GM18502 (cell line): ENCODE data around the gene NLRP5.
"Not testable (repeated sequence)": the region's sequence is repeated elsewhere in the genome, so short reads cannot be mapped to it uniquely, and the experiment has no call there.

ENCODE experiments used
- ATAC-seq: cut with Tn5 transposase; IDR thresholded peaks from one replicate; pipeline ENCODE4 v1.9.1; 2021; ENCODE audit warnings: mild to moderate bottlenecking; ENCODE audit not compliant: unreplicated experiment, poor library complexity

NLRP5 gene

DNA sequence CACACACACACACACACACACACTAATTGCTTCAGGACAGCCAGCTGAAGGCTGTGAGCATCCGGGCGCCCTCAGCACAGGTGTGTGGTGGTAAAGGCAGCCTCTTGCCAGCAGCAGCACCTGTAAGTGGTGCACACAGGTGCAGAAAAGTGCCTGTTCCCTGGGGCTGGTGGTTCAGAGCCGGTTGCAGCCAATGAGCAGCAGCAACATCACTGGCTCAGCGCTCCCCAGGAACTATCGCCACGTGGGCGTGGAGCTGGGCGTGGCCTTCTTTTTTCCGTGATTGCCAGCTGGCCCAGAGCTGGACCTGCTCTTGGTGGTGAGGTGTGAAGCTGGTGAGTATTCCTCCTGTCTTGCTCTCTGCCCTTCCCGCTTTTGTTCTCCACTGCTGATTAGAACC lies at the start of gene NLRP5:
NLRP5 (plus strand) TSS at position 289 of the 400 bp plus-strand sequence.
- ATAC-seq, result no peak

- no peak for ATAC-seq
These were observed 47.4 kb upstream of the NLRP5 start for GRCh38 chr19:55939206-55939605.

DNA sequence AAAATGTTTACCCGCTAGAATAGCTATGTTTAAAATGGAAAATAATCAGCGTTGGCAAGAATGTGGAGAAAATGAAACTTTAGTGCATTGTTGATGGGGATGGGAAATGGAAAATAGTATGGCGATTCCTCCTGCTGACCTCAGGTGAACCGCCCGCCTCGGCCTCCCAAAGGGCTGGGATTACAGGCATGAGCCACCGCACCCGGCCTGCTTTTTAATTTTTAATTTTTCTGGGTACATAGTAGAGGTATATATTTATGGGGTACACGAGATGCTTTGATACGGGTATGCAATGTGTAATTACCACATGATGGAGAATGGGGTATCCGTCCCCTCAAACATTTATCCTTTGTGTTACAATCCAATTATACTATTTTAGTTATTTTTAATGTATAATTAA lies 46.3 kb upstream of the NLRP5 start:
- ATAC-seq, result no peak

GRCh38 chr19:55947532-55947931 lies 39.0 kb upstream of the NLRP5 start, which contains the start of gene NLRP8:
Gene NLRP8 (plus strand): TSS chr19:55947832.
- no peak for ATAC-seq

DNA sequence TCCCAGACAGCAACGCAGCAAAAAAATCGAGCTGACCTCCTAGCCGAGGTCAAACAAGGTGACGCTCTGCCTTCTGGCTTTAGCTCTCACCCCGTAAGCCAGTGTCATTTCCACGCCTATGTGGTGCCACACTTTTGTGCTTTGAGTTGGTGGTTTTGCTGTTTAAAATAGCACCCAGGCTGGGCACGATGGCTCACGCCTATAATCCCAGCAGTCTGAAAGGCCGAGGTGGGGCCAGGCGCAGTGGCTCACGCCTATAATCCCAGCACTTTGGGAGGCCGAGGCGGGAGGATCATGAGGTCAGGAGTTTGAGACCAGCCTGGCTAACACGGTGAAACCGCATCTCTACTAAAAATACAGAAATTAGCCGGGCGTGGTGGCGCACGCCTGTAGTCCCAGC lies 36.0 kb upstream of the NLRP5 start:
- ATAC-seq, result not testable (repeated sequence)

GRCh38 chr19:55956431-55956830 lies 30.1 kb upstream of the NLRP5 start:
- ATAC-seq, result no peak

DNA sequence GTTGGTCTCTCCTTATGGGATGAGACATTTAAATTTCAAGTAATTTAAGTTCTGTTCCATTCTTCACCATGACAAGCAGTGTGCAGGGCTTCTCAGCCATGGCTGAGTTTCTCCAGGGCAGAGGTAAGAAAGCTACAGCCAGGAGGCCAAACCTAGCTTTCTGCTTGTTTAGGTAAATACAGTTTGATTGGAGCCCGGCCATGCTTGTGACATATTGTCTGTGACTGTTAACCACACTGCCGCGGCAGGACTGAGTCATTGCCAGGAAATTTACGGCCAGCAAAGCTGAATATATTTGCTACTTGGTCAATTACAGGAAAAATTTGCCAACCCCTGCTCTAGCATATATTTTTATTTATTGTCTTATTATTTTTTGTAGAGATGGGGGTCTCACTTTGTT lies 28.2 kb upstream of the NLRP5 start:
- no peak for ATAC-seq

DNA sequence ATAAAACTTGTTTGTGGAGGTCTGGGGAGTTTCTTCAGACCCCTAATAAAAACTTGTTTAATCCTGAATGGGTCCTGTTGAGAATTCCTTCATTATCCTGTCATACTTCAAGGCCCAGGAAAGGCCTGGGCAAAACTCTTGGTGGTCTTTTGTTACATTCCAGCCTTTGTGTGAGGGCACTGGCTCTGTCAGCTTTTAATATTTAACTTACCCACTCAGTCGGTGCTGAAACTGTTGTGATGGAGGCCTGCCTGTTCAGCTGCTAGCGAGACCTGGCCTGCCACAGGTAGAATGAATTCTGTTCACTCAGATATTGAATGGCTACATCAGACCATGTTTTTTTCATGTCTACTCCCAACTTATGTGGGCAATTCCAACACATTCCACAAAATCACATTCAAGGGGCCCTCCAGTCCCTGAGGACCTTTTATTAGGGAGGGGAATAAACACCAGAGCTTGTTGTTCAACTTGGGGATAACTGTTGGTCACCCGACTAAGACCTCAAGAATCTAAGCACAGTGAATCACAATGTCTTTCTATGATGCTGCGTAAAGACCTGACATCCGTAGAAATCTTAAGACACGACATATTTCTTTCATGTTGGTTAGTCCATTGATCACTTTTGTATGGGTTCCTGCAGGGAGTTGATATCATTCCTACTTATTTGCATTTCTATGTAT lies 26.4 kb upstream of the NLRP5 start:
- ATAC-seq, result no peak

DNA sequence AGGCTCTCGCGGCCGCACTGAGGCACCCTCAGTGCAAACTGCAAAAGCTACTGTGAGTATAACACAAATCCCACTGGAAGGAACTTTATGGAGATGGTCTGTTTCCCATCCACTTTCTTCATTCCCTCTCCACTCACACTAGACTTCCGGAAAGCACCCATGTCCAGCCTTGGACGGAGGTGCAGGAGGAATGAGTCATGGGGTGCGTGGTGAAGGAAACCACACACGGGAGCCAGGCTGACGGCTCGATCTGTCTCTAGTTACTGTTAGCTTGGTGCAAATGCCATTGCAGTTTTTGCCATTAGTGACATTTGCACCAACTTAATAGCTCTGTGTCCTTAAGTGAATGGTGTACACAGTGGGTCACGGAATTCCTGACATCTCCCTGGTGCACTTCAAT lies 24.4 kb upstream of the NLRP5 start:
- ATAC-seq, result no peak

GRCh38 chr19:55973982-55974381 lies 12.6 kb upstream of the NLRP5 start:
- no peak for ATAC-seq

DNA sequence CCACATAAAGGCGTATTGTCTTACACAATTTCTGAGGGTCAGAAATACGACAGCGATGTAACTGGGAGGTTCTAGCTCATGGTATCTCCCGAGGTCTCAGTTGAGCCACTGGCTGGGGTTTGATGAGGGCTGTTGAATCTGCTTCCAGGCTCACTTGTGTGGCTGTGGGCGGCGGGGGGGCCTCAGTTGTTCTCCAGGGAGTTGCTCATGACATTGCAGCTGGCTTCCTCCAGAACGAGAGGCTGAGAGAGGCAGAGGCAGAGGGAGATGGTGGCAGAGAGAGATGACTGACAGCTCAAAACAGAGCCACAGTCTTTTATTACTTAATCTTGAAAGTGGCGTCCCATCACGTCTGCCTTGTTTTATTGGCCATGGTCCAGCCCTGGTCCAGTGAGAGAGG lies 6.2 kb upstream of the NLRP5 start:
- ATAC-seq, result no peak

DNA sequence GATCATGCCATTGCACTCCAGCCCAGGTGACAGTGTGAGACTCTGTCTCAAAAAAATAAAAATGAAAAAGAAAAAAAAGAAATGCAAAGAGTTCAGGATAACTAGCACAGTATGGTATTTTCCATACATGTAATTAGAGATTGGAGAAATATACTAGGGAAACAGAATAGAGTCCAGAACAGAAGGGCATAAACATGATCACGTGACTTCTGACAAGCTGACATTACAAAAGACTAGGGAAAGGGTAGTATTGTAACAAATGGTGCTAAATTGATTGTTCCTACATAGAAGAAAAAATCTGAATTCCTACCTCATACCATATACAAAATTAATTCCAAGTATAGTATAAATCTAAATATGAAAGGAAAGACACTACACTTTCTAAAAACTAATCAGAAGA lies 1.3 kb upstream of the NLRP5 start:
- no peak for ATAC-seq

GRCh38 chr19:55990831-55991230 lies 4.3 kb downstream of the NLRP5 start:
- no peak for ATAC-seq

GRCh38 chr19:55993492-55993891 lies 6.9 kb downstream of the NLRP5 start:
- ATAC-seq, result no peak

- ATAC-seq, result no peak
These were observed 28.2 kb downstream of the NLRP5 start for GRCh38 chr19:56014765-56015164.

- ATAC-seq, result no peak
These were observed 29.2 kb downstream of the NLRP5 start for GRCh38 chr19:56015756-56016155.

DNA sequence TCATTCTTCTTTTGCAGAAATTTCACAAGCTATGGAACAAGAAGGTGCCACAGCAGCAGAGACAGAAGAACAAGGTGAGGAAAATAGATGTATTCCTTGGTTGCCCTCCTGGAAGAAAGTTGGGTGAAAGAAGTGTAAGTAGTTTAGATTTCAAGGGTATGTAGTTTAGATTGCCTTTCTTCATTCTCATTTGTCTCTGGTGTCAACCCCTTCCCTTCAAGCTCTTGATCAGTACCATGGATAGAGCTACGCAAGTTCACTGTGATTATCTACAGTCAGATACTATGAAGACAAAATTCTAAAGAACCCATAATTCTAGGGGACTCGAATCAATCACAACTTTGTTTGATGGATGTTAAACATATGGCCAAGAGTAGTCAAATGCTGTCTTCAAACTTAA lies 32.8 kb downstream of the NLRP5 start:
- ATAC-seq, result not testable (repeated sequence)

DNA sequence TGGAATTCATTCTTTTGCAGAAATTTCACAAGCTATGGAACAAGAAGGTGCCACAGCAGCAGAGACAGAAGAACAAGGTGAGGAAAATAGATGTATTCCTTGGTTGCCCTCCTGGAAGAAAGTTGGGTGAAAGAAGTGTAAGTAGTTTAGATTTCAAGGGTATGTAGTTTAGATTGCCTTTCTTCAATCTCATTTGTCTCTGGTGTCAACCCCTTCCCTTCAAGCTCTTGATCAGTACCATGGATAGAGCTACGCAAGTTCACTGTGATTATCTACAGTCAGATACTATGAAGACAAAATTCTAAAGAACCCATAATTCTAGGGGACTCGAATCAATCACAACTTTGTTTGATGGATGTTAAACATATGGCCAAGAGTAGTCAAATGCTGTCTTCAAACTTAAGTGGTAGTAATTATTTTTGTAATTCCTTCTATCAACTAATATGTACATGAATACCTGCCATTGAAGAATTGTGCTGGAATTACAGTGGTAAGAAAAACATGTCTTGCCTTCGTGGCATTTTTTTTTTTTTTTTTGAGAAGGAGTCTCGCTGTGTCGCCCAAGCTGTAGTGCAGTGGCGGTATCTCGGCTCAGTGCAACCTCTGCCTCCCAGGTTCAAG lies 33.9 kb downstream of the NLRP5 start:
- ATAC-seq, result not testable (repeated sequence)

- ATAC-seq, result no peak
These were observed 40.2 kb downstream of the NLRP5 start for GRCh38 chr19:56026769-56027168.

- no peak for ATAC-seq
These were observed 67.0 kb downstream of the NLRP5 start for GRCh38 chr19:56053596-56053995.

DNA sequence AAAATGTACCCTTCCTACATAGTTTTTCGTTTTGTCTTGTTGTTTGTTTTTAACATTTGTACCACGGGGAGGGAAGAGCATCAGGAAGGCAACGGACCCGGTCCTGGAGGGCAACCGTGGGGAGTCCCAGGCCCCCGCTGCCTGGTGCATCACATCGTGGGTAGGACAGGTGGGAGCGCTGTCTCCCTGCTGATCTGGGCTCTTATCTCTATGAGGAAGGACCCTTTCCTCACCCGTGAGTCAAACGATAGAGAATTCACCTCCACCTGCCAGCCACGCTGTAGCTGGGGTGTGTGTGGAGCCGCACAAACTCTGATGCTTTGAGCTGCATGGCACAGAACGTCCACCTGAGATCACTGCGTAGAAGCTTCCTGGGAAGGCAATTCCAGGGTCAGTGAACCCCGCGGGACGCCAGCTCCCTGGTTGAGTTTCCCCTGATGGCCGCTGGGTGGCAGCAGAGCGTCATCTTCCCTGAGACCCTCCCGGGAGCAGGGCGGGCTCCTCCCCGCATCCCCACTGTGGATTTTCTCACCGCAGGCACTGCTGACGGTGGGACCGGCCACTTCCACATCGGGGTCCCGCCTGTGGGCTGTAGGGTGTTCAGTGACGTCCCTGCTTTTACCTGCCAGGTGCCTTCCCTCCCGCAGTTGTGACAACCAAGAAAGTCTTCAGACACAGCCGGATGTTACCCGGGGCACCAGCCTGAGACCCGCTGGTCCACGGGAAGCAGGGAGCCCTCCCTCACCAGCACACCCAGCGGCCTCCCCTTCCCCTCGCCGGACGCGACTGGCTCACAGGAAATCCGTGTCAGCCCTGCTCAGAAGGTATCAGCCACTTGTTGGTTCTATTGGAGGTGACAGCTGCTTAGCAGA lies 79.8 kb downstream of the NLRP5 start:
- no peak for ATAC-seq
